IMR-90 (cell line): ENCODE measurements around the gene TTC7B. TPM values are rescaled to one million over a fixed set of nuclear protein-coding genes. Genes with fewer than 3 reads are reported as not detected.

Experiments
- ATAC-seq: fragments of 200-7000 bp; cut with Tn5 transposase; 2 replicates; pipeline ENCODE4 v1.9.1; 2020; ENCODE audit warnings: low read depth, mild to moderate bottlenecking, moderate library complexity
- BruUV-seq: library from RNA; stranded (reverse); fragments of 400-500 nt; replicated peaks from 2 replicates; lab custom pipeline; 2021; lab: Mats Ljungman, UMichigan
- CTCF ChIA-PET: fragments of 300-600 bp; formaldehyde crosslinking; extraction: SDS; loops from one replicate; lab custom pipeline; 2021; ENCODE audit warnings: antibody characterized with exemption; lab: Yijun Ruan, JAX
- POLR2A ChIA-PET: fragments of 300-600 bp; sonication (Branson Sonifier 250); formaldehyde crosslinking; loops from one replicate; lab custom pipeline; 2022; ENCODE audit warnings: antibody characterized with exemption; ENCODE audit not compliant: unreplicated experiment; lab: Charles Lee
- DNase-seq: peaks from one replicate; pipeline ENCODE4 v3.0.0; 2013
- H2AFZ ChIP-seq: replicated peaks from 2 replicates; pipeline ENCODE3; 2013; ENCODE audit warnings: low read length, mild to moderate bottlenecking; ENCODE audit not compliant: poor library complexity
- H2AK5ac ChIP-seq: 2 replicates; pipeline ENCODE4 v1.6.1; 2013; ENCODE audit warnings: low read depth, low read length, inconsistent platforms
- H2AK9ac ChIP-seq: replicated peaks from 2 replicates; pipeline ENCODE3; 2013; ENCODE audit warnings: mild to moderate bottlenecking, low read depth, low read length, moderate library complexity; ENCODE audit not compliant: poor library complexity
- H2BK120ac ChIP-seq: 2 replicates; pipeline ENCODE4 v1.6.1; 2013; ENCODE audit warnings: low read depth, low read length, inconsistent platforms
- H2BK15ac ChIP-seq: 3 replicates; pipeline ENCODE4 v1.6.1; 2013; ENCODE audit warnings: low read depth, low read length, inconsistent platforms
- H2BK20ac ChIP-seq: 2 replicates; pipeline ENCODE4 v1.6.1; 2013; ENCODE audit warnings: low read depth, mild to moderate bottlenecking, inconsistent platforms, low read length, moderate library complexity
- H2BK5ac ChIP-seq: 2 replicates; pipeline ENCODE4 v1.6.1; 2013; ENCODE audit warnings: mild to moderate bottlenecking, low read depth, low read length, inconsistent platforms; ENCODE audit not compliant: poor library complexity, severe bottlenecking
- H3K14ac ChIP-seq: replicated peaks from 2 replicates; pipeline ENCODE4 v1.6.1; 2013; ENCODE audit warnings: low read depth, low read length, inconsistent platforms
- H3K18ac ChIP-seq: 2 replicates; pipeline ENCODE4 v1.6.1; 2013; ENCODE audit warnings: low read depth, low read length, control low read depth
- H3K23ac ChIP-seq: 2 replicates; pipeline ENCODE4 v1.6.1; 2013; ENCODE audit warnings: low read depth, low read length, inconsistent platforms
- H3K27ac ChIP-seq: 2 replicates; pipeline ENCODE4 v1.5.1; 2013; ENCODE audit warnings: mild to moderate bottlenecking, control low read depth, low read length; ENCODE audit not compliant: insufficient read depth
- H3K27me3 ChIP-seq: 2 replicates; pipeline ENCODE4 v1.6.1; 2013; ENCODE audit warnings: low read length; ENCODE audit not compliant: control insufficient read depth, insufficient read depth
- H3K36me3 ChIP-seq: 2 replicates; pipeline ENCODE4 v1.6.1; 2013; ENCODE audit warnings: low read length, mixed read lengths; ENCODE audit not compliant: control insufficient read depth, insufficient read depth
- H3K4ac ChIP-seq: 2 replicates; pipeline ENCODE4 v1.6.1; 2013; ENCODE audit warnings: low read depth, low read length, inconsistent platforms
- H3K4me1 ChIP-seq: 2 replicates; pipeline ENCODE4 v1.6.1; 2013; ENCODE audit warnings: low read length, mixed read lengths; ENCODE audit not compliant: control insufficient read depth, insufficient read depth
- H3K4me2 ChIP-seq: 2 replicates; pipeline ENCODE4 v1.6.1; 2013; ENCODE audit warnings: low read depth, mild to moderate bottlenecking, control low read depth, low read length, moderate library complexity
- H3K4me3 ChIP-seq: 2 replicates; pipeline ENCODE4 v1.5.1; 2013; ENCODE audit warnings: low read depth, mild to moderate bottlenecking, control low read depth, low read length, moderate library complexity; ENCODE audit not compliant: insufficient read depth
- H3K56ac ChIP-seq: 2 replicates; pipeline ENCODE4 v1.6.1; 2013; ENCODE audit warnings: low read length, inconsistent platforms; ENCODE audit not compliant: insufficient read depth; ENCODE audit errors: extremely low read depth
- H3K79me1 ChIP-seq, 2 experiments: 2 replicates each; pipeline ENCODE4 v1.6.1; 2013; ENCODE audit warnings: low read length in 2 of 2, inconsistent platforms in 1 of 2, low read depth in 1 of 2
- H3K9ac ChIP-seq: 2 replicates; pipeline ENCODE4 v1.6.1; 2013; ENCODE audit warnings: low read depth, low read length, control low read depth
- H3K9me1 ChIP-seq: 2 replicates; pipeline ENCODE4 v1.6.1; 2013; ENCODE audit warnings: low read length, inconsistent platforms; ENCODE audit not compliant: insufficient read depth
- H3K9me3 ChIP-seq: 2 replicates; pipeline ENCODE4 v1.6.1; 2013; ENCODE audit warnings: low read length; ENCODE audit not compliant: control insufficient read depth, insufficient read depth
- H4K20me1 ChIP-seq: 2 replicates; pipeline ENCODE4 v1.6.1; 2013; ENCODE audit warnings: low read length, inconsistent platforms; ENCODE audit not compliant: insufficient read depth
- H4K5ac ChIP-seq: 2 replicates; pipeline ENCODE4 v1.6.1; 2013; ENCODE audit warnings: mild to moderate bottlenecking, low read depth, low read length, control low read depth
- H4K8ac ChIP-seq, 2 experiments: 2 replicates each; pipeline ENCODE4 v1.6.1; 2013; ENCODE audit warnings: low read depth in 2 of 2, low read length in 2 of 2, control low read depth in 1 of 2, inconsistent platforms in 1 of 2
- H4K91ac ChIP-seq: 2 replicates; pipeline ENCODE4 v1.6.1; 2013; ENCODE audit warnings: low read depth, low read length, inconsistent platforms; ENCODE audit not compliant: insufficient read depth
- BHLHE40 ChIP-seq: fragments of 150-350 bp; IDR thresholded peaks from 2 replicates; pipeline ENCODE4 v1.6.1; 2016; ENCODE audit warnings: mild to moderate bottlenecking, low read depth, low read length
- CEBPB ChIP-seq: IDR thresholded peaks from 2 replicates; pipeline ENCODE4 v1.6.1; 2012; ENCODE audit warnings: low read depth, low read length, improper control_type of control experiment
- CHD1 ChIP-seq: IDR thresholded peaks from 2 replicates; pipeline ENCODE4 v1.6.1; 2012; ENCODE audit warnings: low read depth, low read length, improper control_type of control experiment
- FOS ChIP-seq: fragments of 150-350 bp; IDR thresholded peaks from 2 replicates; pipeline ENCODE4 v1.6.1; 2016; ENCODE audit warnings: low read depth, low read length
- MAFK ChIP-seq: IDR thresholded peaks from 2 replicates; pipeline ENCODE4 v1.6.1; 2012; ENCODE audit warnings: low read depth, low read length, improper control_type of control experiment
- MAZ ChIP-seq: IDR thresholded peaks from 2 replicates; pipeline ENCODE4 v1.6.1; 2012; ENCODE audit warnings: low read depth, mild to moderate bottlenecking, low read length, improper control_type of control experiment, moderate library complexity, borderline replicate concordance
- MXI1 ChIP-seq: IDR thresholded peaks from 2 replicates; pipeline ENCODE4 v1.6.1; 2012; ENCODE audit warnings: low read depth, mild to moderate bottlenecking, low read length, moderate library complexity, borderline replicate concordance
- NFE2L2 ChIP-seq: fragments of 150-350 bp; IDR thresholded peaks from 2 replicates; pipeline ENCODE4 v1.6.1; 2016; ENCODE audit warnings: low read depth, mild to moderate bottlenecking, low read length
- POLR2A ChIP-seq: IDR thresholded peaks from 2 replicates; pipeline ENCODE4 v1.6.1; 2012; ENCODE audit warnings: mild to moderate bottlenecking, low read depth, low read length
- RAD21 ChIP-seq: IDR thresholded peaks from 2 replicates; pipeline ENCODE4 v1.6.1; 2012; ENCODE audit warnings: low read length, improper control_type of control experiment
- RCOR1 ChIP-seq: IDR thresholded peaks from 2 replicates; pipeline ENCODE4 v1.6.1; 2012; ENCODE audit warnings: mild to moderate bottlenecking, low read length, improper control_type of control experiment; ENCODE audit not compliant: insufficient replicate concordance
- RFX5 ChIP-seq: IDR thresholded peaks from 2 replicates; pipeline ENCODE4 v1.8.0; 2012; ENCODE audit warnings: low read depth, mild to moderate bottlenecking, low read length, moderate library complexity
- SMC3 ChIP-seq: fragments of 150-350 bp; IDR thresholded peaks from 2 replicates; pipeline ENCODE4 v1.6.1; 2016; ENCODE audit warnings: low read depth, mild to moderate bottlenecking, antibody characterized with exemption, low read length, moderate library complexity
- WGBS, 2 experiments: methylation state at CpG; one replicate each; pipeline versions ENCODE4 v1.1.5 to v1.1.7; 2013; ENCODE audit warnings: missing lambda C conversion rate in 2 of 2; ENCODE audit not compliant: insufficient read length in 1 of 2; ENCODE audit errors: extremely low coverage in 2 of 2; 5-methylcytosine and 5-hydroxymethylcytosine counted together
- dilution Hi-C: fragments of 300-500 bp; cut with HindIII; formaldehyde crosslinking; loops from one replicate; pipeline ENCODE4 v1.14.3; 2018; ENCODE audit warnings: low sequenced_read_pairs; ENCODE audit not compliant: unreplicated experiment
- in situ Hi-C: fragments of 300-500 bp; cut with MboI; formaldehyde crosslinking; loops from 3 replicates; pipeline ENCODE4 v1.14.3; 2019; ENCODE audit warnings: low sequenced_read_pairs, inconsistent platforms, mixed read lengths
- intact Hi-C: fragments of 100-400 bp; cut with micrococcal nuclease; formaldehyde crosslinking; loops from 2 replicates; pipeline ENCODE4 v1.10.0; 2022
- polyA plus RNA-seq, 3 experiments: library from polyadenylated mRNA; depleted of rRNA; stranded (reverse); fragments of >200 nt; gene quantifications; 2 replicates each; pipeline ENCODE4 v1.2.3, GENCODE V29; 2012; ENCODE audit warnings: low replicate concordance in 1 of 3
- total RNA-seq: library from RNA; depleted of rRNA; stranded (reverse); fragments of >200 nt; gene quantifications from 2 replicates; pipeline ENCODE4 v1.2.3, GENCODE V29; 2012
- TF ChIP-seq, protein P1 (sequence below): fragments of 150-350 bp; IDR thresholded peaks from 2 replicates; pipeline ENCODE4 v1.6.1; 2016; ENCODE audit warnings: low read depth, mild to moderate bottlenecking, low read length, moderate library complexity, borderline replicate concordance
- TF ChIP-seq, protein P2 (sequence below): fragments of 150-350 bp; IDR thresholded peaks from 2 replicates; pipeline ENCODE4 v1.6.1; 2017; ENCODE audit warnings: mild to moderate bottlenecking, antibody characterized with exemption, low read length, low read depth
- TF ChIP-seq, protein P3 (sequence below): conservative IDR thresholded peaks from 2 replicates; pipeline ENCODE4 v1.5.1; 2012; ENCODE audit warnings: mild to moderate bottlenecking, low read depth, low read length, improper control_type of control experiment

The TTC7B gene
- total and polyA plus RNA-seq, 2 of the 4 experiments (the other 2 are of a cell fraction) = 18.1 to 35.3 TPM

DNA sequence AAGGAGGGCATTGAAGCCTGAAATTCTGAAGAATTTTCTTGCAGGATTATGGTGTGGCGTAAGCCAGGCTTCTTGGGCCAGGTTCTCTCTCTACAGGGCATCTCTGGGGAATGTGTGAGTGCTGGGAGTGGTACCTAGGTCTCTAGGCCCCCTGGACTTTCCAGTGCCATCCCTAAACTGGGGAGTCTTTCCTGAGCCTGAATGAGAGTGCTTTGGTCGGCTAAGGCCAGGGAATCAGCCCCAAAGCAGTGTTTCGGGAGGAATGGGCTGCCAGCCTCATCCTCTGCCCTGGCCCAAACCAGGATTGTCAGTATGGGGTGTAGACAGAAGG, 325.5 kb downstream of the TTC7B start:
- ChIA-PET POLR2A (no interaction called here), CTCF (no interaction called here)
- no peak overlapping the region for H4K5ac ChIP-seq
- no CpG with 5 or more reads among the region's 3 CpGs for WGBS, 2 experiments
- intact Hi-C loops (no loop called here), dilution Hi-C loops (no loop called here), in situ Hi-C loops (no loop called here)
- no TSS peak for BruUV-seq
- H2AFZ ChIP-seq = no peak overlapping the region
- H3K9me1 ChIP-seq = no peaks in the 10 kb centered on the region
- no peak overlapping the region for H2AK9ac ChIP-seq
- H3K4me1 ChIP-seq = peaks cover 2% of the 10 kb centered on the region; the same call in 1 of the 2 replicates
- H3K4me2 ChIP-seq = no peak overlapping the region
- no peak for TF ChIP-seq MXI1
- TF ChIP-seq, protein P1, sequence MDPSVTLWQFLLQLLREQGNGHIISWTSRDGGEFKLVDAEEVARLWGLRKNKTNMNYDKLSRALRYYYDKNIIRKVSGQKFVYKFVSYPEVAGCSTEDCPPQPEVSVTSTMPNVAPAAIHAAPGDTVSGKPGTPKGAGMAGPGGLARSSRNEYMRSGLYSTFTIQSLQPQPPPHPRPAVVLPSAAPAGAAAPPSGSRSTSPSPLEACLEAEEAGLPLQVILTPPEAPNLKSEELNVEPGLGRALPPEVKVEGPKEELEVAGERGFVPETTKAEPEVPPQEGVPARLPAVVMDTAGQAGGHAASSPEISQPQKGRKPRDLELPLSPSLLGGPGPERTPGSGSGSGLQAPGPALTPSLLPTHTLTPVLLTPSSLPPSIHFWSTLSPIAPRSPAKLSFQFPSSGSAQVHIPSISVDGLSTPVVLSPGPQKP = no peak
- TF ChIP-seq NFE2L2 = no peak
- TF ChIP-seq FOS = no peak
- no peak for TF ChIP-seq SMC3
- no peak for TF ChIP-seq MAZ
- no peak for TF ChIP-seq MAFK
- TF ChIP-seq CHD1 = no peak
- TF ChIP-seq RAD21 = no peak
- TF ChIP-seq POLR2A = no peak
- no peak for TF ChIP-seq CEBPB
- TF ChIP-seq, protein P2, sequence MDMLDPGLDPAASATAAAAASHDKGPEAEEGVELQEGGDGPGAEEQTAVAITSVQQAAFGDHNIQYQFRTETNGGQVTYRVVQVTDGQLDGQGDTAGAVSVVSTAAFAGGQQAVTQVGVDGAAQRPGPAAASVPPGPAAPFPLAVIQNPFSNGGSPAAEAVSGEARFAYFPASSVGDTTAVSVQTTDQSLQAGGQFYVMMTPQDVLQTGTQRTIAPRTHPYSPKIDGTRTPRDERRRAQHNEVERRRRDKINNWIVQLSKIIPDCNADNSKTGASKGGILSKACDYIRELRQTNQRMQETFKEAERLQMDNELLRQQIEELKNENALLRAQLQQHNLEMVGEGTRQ = no peak
- TF ChIP-seq, protein P3, sequence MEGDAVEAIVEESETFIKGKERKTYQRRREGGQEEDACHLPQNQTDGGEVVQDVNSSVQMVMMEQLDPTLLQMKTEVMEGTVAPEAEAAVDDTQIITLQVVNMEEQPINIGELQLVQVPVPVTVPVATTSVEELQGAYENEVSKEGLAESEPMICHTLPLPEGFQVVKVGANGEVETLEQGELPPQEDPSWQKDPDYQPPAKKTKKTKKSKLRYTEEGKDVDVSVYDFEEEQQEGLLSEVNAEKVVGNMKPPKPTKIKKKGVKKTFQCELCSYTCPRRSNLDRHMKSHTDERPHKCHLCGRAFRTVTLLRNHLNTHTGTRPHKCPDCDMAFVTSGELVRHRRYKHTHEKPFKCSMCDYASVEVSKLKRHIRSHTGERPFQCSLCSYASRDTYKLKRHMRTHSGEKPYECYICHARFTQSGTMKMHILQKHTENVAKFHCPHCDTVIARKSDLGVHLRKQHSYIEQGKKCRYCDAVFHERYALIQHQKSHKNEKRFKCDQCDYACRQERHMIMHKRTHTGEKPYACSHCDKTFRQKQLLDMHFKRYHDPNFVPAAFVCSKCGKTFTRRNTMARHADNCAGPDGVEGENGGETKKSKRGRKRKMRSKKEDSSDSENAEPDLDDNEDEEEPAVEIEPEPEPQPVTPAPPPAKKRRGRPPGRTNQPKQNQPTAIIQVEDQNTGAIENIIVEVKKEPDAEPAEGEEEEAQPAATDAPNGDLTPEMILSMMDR = no peak
- TF ChIP-seq RCOR1 = no peak
- no peak for TF ChIP-seq RFX5
- no peak for TF ChIP-seq BHLHE40
- H2BK5ac ChIP-seq = no peak overlapping the region
- H3K18ac ChIP-seq = no peak overlapping the region
- no peak overlapping the region for H3K27ac ChIP-seq
- H3K9ac ChIP-seq = no peak overlapping the region
- DNase-seq = no peak
- H4K91ac ChIP-seq = no peak overlapping the region
- H2AK5ac ChIP-seq = no peak overlapping the region
- H3K4ac ChIP-seq = no peak overlapping the region
- H2BK20ac ChIP-seq = no peak overlapping the region
- H4K8ac ChIP-seq = no peak overlapping the region
- H3K14ac ChIP-seq = no peak overlapping the region
- no peak overlapping the region for H2BK15ac ChIP-seq
- H4K20me1 ChIP-seq = no peaks in the 10 kb centered on the region
- H3K9me3 ChIP-seq = no peaks in the 10 kb centered on the region
- H3K23ac ChIP-seq = no peak overlapping the region
- no peaks in the 10 kb centered on the region for H3K27me3 ChIP-seq
- no peak overlapping the region for H2BK120ac ChIP-seq
- ATAC-seq = no peak
- no peaks in the 10 kb centered on the region for H3K36me3 ChIP-seq
- no peak overlapping the region for H3K4me3 ChIP-seq
- no peaks in the 10 kb centered on the region for H3K79me1 ChIP-seq
- no peak overlapping the region for H3K56ac ChIP-seq
